Germinal center (tissue), 1 donor: Measurements from ENCODE around the gene GGT6.
"Not testable (repeated sequence)": the region's sequence is repeated elsewhere in the genome, so short reads cannot be mapped to it uniquely, and the experiment has no call there.

ENCODE experiments used
- DNase-seq: peaks from one replicate; pipeline ENCODE4 v3.0.0; 2012; ENCODE audit warnings: mixed read lengths, low spot score

GGT6 gene, protein sequence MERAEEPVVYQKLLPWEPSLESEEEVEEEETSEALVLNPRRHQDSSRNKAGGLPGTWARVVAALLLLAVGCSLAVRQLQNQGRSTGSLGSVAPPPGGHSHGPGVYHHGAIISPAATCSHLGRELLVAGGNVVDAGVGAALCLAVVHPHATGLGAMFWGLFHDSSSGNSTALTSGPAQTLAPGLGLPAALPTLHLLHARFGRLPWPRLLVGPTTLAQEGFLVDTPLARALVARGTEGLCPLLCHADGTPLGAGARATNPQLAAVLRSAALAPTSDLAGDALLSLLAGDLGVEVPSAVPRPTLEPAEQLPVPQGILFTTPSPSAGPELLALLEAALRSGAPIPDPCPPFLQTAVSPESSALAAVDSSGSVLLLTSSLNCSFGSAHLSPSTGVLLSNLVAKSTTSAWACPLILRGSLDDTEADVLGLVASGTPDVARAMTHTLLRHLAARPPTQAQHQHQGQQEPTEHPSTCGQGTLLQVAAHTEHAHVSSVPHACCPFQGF

DNA sequence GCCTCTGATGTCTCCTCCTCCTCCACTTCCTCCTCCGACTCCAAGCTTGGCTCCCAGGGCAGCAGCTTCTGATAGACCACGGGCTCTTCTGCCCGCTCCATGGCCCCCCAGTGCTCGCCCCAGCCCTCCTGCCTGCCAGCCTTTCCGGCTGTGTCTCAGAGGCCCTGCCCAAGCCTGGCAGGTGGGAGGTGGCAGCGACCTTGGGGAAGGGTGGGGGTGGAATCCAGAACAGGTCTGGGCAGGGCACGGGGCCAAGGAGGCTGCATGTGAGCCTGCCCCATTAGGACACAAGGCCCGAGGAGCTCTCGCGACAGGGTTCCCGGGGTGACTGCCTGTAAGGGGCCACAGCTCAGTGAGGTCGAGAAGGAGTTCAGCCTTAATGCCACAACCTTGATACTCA, at the start of gene GGT6:
TSS of gene GGT6 (minus strand) at position 157 of the 400 bp plus-strand sequence. CDS start at position 101, 56 bp downstream.
- DNase-seq: no peak

DNA sequence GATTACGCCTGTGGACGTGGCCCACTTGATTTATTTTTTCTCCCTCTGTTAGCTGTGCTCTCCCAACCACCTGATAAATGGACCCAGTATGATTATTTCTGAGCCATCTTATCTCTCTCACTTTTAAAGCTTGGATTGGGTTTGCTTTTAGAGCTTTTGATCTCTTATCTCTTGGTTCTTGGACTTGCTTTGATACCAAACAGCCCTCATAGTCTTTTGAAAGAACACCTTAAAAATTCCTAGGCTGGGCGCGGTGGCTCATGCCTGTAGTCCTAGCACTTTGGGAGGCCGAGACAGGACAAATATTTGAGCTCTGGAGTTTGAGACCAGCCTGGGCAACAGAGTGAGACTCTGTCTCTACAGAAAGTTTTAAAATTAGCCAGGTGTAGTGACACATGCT, 49.8 kb upstream of the GGT6 start:
- DNase-seq: no peak

DNA sequence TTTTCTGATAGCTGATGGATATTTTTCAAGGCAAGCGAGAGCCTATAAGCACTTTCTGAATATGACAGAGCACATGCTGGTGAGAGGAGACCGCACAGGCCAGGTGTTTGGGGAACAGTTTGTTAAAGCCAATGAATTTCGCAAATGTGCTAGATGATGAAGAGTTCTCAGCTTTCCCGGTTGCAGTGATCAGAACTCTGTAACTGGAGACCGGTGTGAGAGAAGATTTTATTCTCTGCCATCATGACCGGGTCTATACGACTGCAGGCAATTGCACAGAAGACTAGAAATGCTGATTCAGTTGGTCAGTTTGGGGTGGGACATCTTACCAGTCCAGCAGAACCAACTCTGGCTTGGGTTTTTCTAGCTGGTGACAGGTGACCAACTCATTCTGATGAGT, 49.4 kb upstream of the GGT6 start:
- DNase-seq: no peak

DNA sequence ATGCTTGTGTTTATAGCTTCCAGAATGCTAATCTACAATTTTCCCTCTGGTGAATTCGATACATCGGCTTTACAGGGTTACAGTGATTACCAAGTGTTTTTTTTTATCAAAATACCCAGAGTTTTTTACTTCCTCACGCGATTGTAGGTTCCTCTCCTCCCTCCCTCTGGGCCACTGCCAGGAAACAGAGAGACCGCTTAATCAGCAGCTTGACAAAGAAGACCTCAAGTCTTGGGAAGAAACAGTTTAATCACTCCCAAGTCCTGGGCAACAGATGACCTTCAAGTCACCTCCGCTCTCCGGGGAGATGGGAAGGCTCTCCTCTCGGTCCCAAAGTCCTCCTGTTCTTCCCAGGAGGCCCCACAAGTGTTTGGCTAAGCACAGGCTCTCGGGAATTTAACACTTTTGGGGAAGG, 47.4 kb upstream of the GGT6 start:
- no peak for DNase-seq

DNA sequence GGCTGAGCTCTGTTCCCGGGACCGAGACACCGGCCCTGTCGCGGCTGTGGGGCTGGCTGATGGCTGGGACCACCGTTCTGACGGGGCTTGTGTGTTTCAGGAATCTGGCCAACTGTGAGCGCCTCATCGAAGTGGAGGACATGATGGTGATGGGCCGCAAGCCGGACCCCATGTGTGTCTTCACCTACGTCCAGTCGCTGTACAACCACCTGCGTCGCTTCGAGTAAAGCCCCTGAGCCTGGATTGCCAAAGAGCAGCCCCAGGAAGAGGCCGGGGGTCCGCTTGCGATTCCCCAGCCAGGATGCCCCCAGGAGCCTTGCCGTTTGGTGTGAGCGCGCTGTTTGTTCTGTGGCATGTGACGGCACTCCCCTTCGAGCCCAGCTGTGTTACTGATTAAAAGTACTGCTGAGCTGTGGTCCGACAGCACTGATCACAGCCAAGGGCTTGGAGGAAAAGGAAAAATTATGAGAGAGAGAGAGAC, 46.9 kb upstream of the GGT6 start:
- no peak for DNase-seq

DNA sequence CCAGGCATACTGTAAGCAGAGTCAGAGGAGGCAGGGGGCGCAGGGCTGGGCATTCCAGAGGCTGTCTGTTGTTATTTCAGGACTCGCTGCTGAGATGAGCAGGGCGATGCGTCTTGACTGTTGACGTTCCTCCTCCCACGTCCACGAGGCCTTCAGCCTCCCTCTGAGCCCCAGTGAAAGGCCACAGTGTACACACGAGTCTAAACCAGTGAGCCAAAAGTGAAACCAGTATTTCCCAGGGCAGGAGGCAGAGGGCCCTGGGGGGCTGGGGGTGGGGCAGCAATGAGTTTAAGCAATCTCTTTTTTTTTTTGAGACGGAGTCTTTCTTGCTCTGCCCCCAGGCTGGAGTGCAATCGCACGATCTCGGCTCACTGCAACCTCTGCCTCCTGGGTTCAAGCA, 45.4 kb upstream of the GGT6 start:
- DNase-seq: no peak

DNA sequence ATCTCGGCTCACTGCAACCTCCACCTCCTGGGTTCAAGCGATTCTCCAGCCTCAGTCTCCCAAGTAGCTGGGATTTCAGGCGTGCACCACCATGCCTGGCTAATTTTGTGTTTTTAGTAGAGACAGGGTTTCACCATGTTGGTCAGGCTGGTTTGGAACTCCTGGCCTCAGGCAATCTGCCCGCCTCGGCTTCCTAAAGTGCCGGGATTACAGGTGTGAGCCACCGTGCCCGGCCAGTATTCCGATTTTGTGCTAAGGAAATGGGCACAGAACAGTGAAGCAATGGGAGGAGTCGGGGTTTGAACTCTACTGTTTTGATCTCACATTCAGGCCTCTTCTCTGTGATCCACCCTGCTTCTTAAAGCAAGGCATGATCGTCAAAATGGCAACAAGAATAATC, 44.4 kb upstream of the GGT6 start:
- not testable (repeated sequence) for DNase-seq

DNA sequence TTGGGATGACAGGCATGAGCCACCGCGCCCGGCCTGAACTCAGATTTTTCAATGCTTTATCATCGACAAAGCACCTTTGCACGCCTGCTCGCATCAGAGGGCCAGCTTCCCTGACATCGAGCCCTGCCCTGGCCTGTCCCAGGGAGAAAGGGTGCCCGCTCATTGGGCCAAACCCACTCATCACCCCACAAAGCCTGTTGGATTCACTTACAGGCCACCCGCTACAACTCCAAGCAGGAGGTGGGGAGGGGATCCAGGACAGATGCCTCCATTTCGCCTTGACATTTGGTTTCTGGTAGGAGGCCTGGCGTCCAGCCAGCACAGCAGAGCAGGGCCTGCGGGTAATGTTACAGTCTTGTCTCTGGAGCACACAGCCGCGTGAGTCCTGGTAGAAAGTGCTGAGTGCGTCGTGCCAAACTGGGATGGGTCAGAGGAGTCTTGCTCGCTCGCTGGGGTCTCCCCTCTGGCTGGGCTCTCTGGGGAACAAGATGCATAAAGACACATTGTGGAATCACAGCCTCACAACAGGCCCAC, 43.8 kb upstream of the GGT6 start:
- DNase-seq: no peak

DNA sequence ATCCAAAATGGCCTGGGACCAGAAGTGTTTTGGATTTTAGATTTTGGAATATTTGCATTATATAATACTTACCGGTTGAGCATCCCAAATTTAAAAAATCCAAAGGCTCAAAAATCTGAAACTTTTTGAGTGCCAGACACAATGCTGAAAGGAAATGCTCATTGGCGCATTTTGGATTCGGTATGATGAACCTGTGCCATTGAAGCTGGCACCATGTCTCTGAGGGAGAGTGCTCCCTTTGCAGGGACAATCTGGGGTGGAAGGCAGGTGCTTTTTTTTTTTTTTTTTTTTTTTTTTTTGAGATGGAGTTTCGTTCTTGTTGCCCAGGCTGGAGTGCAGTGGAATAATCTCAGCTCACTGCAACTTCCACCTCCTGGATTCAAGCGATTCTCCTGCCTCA, 41.7 kb upstream of the GGT6 start:
- DNase-seq: no peak

DNA sequence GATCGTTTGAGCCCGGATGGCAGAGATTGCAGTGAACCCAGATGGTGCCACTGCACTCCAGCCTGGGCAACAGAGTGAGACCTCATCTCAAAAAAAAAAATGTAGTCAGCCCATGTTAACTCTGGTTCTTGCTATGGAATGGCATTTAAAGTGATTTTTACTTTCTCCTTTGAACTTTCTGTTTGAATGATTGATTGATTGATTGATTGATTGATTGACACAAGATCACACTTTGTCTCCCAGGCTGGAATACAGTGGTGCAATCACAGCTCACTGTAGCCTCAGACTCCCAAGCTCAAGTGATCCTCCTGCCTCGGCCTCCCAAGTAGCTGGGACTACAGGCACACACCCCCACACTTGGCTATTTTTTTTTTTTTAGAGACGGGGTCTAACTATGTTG, 40.9 kb upstream of the GGT6 start:
- no peak for DNase-seq

DNA sequence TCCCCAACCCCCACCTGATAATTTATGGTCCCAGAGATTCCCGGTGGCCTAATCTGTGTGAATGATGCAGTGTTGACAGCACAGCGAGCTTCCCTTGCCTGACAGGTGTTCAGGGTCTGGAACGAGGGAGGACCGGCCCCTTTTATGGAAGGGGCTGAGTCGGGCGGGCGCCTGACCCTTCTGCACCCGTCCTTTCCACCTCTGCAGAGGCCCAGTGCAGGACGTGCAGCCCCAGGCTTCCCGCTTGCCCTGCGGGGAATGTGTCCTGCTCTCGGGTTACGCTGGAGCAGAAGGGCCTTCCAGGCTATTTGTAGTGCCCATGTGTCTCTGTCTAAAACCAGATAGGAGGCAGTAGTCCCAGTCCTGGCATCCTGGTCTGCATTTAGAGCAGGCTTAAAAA, 40.2 kb upstream of the GGT6 start:
- no peak for DNase-seq

DNA sequence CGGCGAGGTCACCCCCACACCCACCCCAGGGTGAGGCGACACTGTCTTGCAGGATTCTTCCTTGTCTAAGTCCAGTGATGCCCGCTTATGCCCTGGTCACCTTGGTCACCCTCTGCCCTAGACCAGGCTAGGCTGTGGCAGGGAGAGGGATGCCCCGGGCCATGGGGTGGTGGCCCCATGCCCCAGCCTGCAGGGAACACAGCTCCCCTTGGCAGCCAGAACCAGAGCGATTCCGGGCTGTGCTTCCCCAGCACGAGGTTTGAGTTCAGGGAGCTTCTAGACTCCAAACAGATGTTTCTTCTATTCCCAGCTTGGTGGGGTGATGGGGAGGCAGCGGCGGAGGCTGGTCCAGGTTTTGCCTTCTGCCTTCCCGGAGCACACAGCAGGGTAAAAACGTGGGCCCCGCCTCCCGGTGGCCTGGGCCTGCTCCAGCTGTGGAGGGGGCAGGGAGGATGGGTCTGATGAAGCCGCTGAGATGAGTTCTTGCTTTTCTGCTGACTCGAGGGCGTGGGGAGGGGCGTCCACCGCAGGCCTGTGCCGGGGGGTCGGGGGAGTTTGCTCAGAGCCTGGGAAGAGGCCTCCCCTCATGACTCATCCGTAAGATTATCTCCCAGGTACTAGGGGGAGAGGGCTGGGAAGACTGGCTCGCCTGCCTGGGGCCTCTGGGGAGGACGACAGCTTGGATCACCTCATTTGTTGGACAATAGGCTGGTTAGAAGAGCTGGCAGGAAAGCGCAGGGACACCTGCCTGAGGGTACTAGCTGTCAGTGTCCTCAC, 39.3 kb upstream of the GGT6 start:
- no peak for DNase-seq

DNA sequence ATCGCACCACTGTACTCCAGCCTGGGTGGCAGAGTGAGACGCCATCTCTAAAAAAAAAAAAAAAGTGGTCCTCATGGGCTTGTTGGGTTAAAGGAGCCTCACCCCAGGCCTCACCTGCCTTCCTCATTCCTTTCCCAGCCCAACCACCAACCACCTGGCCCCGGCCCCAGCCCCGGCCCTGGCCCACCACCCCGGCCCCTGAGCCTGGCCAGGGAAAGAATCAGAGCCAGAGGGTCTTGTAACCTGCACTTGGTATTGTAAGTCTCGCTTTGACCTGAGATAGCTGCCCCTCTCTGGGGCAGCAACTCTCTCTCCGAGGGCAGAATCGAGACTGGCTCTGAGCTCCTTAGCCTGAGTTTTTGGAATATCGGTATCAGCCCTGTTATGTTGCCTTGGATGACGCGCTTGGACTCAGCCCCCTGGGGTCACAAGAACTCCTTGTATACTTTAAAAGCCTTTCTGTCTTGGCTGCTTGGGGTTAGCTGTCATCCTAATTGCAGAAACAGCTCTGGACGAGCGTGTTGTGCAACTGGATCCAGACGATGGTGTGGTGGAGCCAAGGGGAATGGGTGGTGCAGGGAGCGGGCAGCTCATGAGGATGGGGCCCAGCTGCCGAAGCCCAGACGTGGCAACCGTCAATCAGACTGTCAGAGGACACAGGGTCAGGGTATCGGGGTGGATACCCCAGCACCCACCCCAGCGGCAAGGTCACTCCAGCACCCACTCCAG, 38.6 kb upstream of the GGT6 start:
- no peak for DNase-seq

DNA sequence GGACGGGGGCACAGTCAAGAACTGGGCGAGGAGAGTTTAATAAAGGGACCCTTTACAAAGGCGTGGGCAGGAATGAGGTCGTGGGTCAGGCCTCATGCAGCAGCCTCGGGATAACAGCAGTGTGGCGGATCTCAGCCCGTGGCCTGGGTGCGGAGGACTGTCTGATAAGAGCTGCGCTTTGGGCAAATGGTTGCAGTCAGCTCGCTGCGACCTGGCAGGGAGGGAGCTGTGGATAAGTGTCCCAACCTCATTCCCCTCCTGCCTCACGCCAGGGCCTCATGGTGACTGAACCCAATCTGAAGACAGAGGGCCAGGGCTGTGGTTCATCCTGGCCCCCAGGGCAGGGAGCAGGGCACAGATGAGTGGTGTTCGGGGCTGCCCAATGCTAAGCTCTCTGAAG, 37.6 kb upstream of the GGT6 start:
- DNase-seq: no peak

DNA sequence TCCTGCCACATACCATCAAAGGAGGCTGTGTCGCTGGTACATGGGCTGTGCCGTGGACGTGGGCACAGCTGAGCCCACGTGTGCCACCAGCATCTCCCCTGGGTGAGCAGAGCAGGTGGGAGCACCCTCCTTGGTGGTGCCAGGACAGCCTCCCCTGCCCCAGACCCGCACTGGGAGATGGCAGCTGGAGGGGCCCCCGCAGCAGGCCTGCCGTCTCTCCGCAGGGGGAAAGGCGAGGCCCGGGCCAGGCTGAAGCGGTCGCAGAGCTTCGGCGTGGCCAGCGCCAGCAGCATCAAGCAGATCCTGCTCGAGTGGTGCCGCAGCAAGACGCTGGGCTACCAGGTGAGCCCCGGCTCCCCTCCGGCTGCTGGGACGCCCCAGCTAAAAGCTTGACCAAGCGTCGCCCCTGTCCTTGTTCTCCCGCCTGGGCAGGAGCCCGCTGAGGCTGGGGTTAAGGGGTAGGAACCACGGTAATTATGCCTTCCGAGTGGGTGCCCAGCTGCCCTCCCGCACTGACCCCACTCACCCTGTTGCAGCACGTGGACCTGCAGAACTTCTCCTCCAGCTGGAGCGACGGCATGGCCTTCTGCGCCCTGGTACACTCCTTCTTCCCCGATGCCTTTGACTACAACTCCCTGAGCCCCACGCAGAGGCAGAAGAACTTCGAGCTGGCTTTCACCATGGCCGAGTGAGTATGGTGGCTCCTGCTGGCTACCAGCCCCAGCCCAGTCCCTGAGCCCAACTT, 36.4 kb upstream of the GGT6 start:
- DNase-seq: no peak

DNA sequence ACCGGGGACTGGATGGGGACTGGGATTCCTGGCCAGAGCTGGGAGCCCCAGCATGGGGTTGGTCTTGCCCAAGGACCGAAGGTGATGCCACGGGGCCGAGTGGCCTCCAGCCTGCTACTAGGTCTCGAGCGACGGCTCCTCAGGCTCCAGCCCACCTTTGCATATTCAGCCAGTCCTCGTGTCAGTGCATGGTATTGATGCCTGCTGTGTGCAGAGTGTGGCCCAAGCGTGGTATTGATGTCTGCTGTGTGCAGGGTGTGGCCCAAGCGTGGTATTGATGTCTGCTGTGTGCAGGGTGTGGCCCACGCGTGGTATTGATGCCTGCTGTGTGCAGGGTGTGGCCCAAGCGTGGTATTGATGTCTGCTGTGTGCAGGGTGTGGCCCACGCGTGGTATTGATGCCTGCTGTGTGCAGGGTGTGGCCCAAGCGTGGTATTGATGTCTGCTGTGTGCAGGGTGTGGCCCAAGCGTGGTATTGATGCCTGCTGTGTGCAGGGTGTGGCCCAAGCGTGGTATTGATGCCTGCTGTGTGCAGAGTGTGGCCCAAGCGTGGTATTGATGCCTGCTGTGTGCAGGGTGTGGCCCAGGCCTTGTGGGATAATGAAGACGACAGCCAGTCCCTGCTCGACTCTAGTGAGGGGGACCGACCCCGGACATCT, 35.4 kb upstream of the GGT6 start:
- not testable (repeated sequence) for DNase-seq

DNA sequence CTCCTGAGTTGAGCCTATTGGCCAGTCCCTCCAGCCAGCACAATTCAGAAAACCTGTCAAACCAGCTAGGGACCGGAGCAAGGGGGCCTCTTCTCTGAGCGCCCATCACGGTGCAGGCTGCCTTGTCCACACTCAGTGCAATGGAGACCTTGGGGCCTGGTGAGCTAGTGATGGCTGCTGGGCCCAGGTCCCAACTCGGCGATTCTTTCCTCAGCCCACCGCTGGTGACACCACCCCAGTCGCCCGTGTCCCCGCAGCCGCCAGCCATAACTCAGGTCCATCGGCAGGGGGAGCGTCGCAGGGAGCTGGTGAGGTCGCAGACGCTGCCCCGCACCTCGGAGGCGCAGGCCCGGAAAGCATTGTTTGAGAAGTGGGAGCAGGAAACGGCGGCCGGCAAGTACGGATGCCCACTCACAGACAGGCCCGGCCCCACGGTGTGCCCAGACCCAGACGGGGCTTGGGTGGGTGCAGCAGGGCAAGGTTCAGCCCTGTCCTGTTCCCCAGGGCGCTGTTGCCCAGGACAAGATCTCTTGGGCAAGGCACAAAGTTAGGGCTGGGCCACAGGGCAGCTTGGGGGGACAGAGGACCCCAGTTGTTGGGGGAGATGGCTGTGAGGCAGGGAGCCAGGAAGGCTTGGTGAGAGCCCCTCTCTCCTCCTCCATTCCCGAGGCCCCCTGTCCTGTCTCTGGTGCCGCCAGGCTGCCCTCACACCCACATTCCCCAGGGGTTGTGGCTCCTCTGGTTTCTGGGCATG, 34.7 kb upstream of the GGT6 start:
- DNase-seq: peak; percentile 67

DNA sequence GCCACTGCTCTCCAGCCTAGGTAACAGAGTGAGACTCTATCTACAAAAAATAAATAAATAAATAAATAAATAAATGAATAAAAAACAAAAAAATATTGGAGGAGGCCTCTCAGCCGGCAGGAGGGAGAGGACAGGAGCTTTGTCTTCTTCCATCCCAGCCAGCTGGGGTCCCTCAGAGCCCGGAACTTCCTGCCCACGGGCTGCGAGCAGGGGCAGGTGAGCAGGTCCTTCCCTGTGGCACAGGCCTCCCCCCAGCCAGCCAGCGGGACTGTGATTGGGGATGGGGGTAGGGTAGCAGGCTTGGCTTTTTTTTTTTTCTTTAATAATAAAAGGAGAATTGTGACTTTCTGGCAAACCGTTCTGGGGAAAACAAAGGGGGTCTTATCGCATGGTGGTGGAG, 34.0 kb upstream of the GGT6 start:
- no peak for DNase-seq

DNA sequence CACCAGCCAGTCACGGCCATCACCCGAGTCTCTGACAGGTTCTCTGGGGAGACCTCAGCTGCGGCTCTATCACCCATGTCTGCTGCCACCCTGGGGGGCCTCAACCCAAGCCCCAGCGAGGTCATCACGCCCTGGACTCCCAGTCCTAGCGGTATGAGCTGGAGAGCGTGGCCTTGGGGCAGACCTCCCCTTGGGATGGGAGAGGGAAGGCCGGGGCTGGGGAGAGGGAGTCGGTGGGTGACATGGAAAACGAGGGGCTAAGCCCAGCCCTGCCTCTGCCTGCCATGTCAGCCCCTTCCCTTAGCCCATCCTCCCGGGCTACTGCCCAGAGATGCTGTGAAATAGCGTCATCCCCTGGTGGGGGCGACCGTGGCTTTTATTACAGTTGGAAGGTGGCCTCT, 32.6 kb upstream of the GGT6 start:
- DNase-seq: no peak
